Gastroesophageal sphincter (tissue), 3 donors: ENCODE data around the gene DCC.

ENCODE experiments used
- EP300 ChIP-seq: sonication (generic); formaldehyde crosslinking; IDR thresholded peaks from one replicate; pipeline ENCODE4 v1.6.1; 2017; ENCODE audit warnings: antibody characterized with exemption, mild to moderate bottlenecking
- POLR2A ChIP-seq, 2 donors: fragments of 450-650 bp; IDR thresholded peaks; one replicate each; pipeline ENCODE4 v1.6.1; 2017; ENCODE audit warnings: antibody characterized with exemption in 2 of 2, mild to moderate bottlenecking in 2 of 2, moderate library complexity in 1 of 2
- POLR2AphosphoS5 ChIP-seq: sonication (generic); formaldehyde crosslinking; IDR thresholded peaks from one replicate; pipeline ENCODE4 v1.6.1; 2017; ENCODE audit warnings: antibody characterized with exemption
- TF ChIP-seq, protein P1 (sequence below), 4 experiments: fragments of 200-600 bp in 2 of 4; fragments of 450-650 bp in 2 of 4; sonication (generic) in 1 of 4; IDR thresholded peaks; one replicate each; pipeline ENCODE4 v1.5.1; 2017 to 2019; ENCODE audit warnings: antibody characterized with exemption in 4 of 4, mild to moderate bottlenecking in 2 of 4, moderate library complexity in 2 of 4

DNA sequence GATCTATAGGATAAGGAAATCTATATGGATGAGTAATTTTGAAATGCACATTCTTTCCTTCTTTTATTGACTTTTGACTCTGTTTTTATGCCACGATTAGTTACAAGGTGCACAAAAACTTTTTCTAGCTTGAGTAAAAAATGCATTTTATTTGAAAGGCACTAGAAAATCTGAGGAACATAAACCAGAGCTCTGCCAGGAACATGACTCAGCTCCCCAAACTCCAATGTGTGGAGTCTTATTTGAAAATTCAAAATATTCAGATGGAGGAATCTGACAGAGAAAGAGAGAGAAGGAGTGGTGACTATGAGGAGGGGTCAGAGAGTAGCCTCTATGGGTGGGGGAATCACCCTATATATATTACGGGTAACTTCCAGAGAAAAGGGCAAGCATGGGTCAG lies 231.0 kb downstream of the DCC start:
- TF ChIP-seq POLR2AphosphoS5 (no peak), POLR2A (IDR thresholded peaks at IDR 0.05) (no peak), EP300 (no peak)
- TF ChIP-seq, protein P1, sequence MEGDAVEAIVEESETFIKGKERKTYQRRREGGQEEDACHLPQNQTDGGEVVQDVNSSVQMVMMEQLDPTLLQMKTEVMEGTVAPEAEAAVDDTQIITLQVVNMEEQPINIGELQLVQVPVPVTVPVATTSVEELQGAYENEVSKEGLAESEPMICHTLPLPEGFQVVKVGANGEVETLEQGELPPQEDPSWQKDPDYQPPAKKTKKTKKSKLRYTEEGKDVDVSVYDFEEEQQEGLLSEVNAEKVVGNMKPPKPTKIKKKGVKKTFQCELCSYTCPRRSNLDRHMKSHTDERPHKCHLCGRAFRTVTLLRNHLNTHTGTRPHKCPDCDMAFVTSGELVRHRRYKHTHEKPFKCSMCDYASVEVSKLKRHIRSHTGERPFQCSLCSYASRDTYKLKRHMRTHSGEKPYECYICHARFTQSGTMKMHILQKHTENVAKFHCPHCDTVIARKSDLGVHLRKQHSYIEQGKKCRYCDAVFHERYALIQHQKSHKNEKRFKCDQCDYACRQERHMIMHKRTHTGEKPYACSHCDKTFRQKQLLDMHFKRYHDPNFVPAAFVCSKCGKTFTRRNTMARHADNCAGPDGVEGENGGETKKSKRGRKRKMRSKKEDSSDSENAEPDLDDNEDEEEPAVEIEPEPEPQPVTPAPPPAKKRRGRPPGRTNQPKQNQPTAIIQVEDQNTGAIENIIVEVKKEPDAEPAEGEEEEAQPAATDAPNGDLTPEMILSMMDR (IDR thresholded peaks at IDR 0.05), result no peak
